Keratinocyte (primary cell): ENCODE measurements around the gene PTPRN2. TPM values are rescaled to one million over a fixed set of nuclear protein-coding genes. Genes with fewer than 3 reads are reported as not detected.

Source experiments
- DNase-seq: peaks from one replicate; pipeline ENCODE4 v3.0.0-alpha.2; 2011; ENCODE audit warnings: low read depth, missing footprints, low spot score
- FAIRE-seq: peaks from 2 replicates; lab custom pipeline; 2011; peaks lifted over from hg19 to GRCh38; lab: Jason Lieb, UNC
- H2AFZ ChIP-seq: 2 replicates; pipeline ENCODE4 v1.6.0; 2012; ENCODE audit warnings: low read length, control low read depth, inconsistent platforms; ENCODE audit not compliant: control insufficient read depth
- H3K27ac ChIP-seq: 2 replicates; pipeline ENCODE4 v1.5.1; 2011; ENCODE audit warnings: low read length; ENCODE audit not compliant: control insufficient read depth, insufficient read depth
- H3K27me3 ChIP-seq: 3 replicates; pipeline ENCODE4 v1.6.0; 2011; ENCODE audit warnings: low read length; ENCODE audit not compliant: control insufficient read depth, insufficient read depth; ENCODE audit errors: extremely low read depth
- H3K36me3 ChIP-seq, 2 experiments: 2 replicates in 1 of 2; 3 replicates in 1 of 2; pipeline ENCODE4 v1.5.1; 2011; ENCODE audit warnings: low read length in 2 of 2, mild to moderate bottlenecking in 1 of 2; ENCODE audit not compliant: control insufficient read depth in 2 of 2, insufficient read depth in 2 of 2; ENCODE audit errors: extremely low read depth in 1 of 2
- H3K4me1 ChIP-seq: 3 replicates; pipeline ENCODE4 v1.5.1; 2011; ENCODE audit warnings: low read length; ENCODE audit not compliant: control insufficient read depth, insufficient read depth; ENCODE audit errors: extremely low read depth
- H3K4me2 ChIP-seq: 3 replicates; pipeline ENCODE4 v1.6.0; 2011; ENCODE audit warnings: low read depth, low read length; ENCODE audit not compliant: control insufficient read depth, insufficient read depth; ENCODE audit errors: extremely low read depth
- H3K4me3 ChIP-seq, 3 experiments: fragments of 200-600 bp in 1 of 3; sonication (generic) in 1 of 3; 2 replicates in 2 of 3; 3 replicates in 1 of 3; pipeline ENCODE4 v1.5.1; 2011 to 2016; ENCODE audit warnings: low read length in 3 of 3, mild to moderate bottlenecking in 3 of 3, control low read depth in 2 of 3, inconsistent platforms in 1 of 3, low read depth in 1 of 3, mixed read lengths in 1 of 3, mixed run types in 1 of 3, moderate library complexity in 1 of 3; ENCODE audit not compliant: control insufficient read depth in 2 of 3, insufficient read depth in 2 of 3; ENCODE audit errors: extremely low read depth in 1 of 3
- H3K79me2 ChIP-seq: 2 replicates; pipeline ENCODE4 v1.6.0; 2012; ENCODE audit warnings: low read length; ENCODE audit not compliant: control insufficient read depth, insufficient read depth
- H3K9ac ChIP-seq: 3 replicates; pipeline ENCODE4 v1.6.0; 2011; ENCODE audit warnings: low read length; ENCODE audit not compliant: control insufficient read depth, insufficient read depth; ENCODE audit errors: extremely low read depth
- H3K9me1 ChIP-seq: 3 replicates; pipeline ENCODE4 v1.6.0; 2011; ENCODE audit warnings: low read length; ENCODE audit not compliant: control insufficient read depth, insufficient read depth; ENCODE audit errors: extremely low read depth
- H3K9me3 ChIP-seq: 2 replicates; pipeline ENCODE4 v1.5.1; 2012; ENCODE audit warnings: low read depth, low read length; ENCODE audit not compliant: control insufficient read depth
- H4K20me1 ChIP-seq: 3 replicates; pipeline ENCODE4 v1.6.0; 2011; ENCODE audit warnings: low read length; ENCODE audit not compliant: control insufficient read depth, insufficient read depth; ENCODE audit errors: extremely low read depth
- EZH2 ChIP-seq: IDR thresholded peaks from one replicate; pipeline ENCODE4 v1.6.1; 2012; ENCODE audit warnings: inconsistent platforms, mild to moderate bottlenecking, low read length, moderate library complexity
- dilution Hi-C: fragments of 300-500 bp; cut with MboI; formaldehyde crosslinking; loops from one replicate; pipeline ENCODE4 v1.7.0; 2020; ENCODE audit warnings: low sequenced_read_pairs; ENCODE audit not compliant: extremely low pct_ligation_motif_present
- polyA plus RNA-seq, 5 experiments: library from polyadenylated mRNA; depleted of rRNA in 3 of 5; stranded (reverse) in 3 of 5; stranded (forward) in 1 of 5; unstranded in 1 of 5; fragments of >200 nt; gene quantifications; 1 replicate in 1 of 5; 2 replicates in 3 of 5; 3 replicates in 1 of 5; pipeline versions ENCODE4 v1.2.1 to v1.2.3, GENCODE V29; 2011 to 2012; ENCODE audit warnings: missing spikeins in 2 of 5, low read depth in 1 of 5, low replicate concordance in 1 of 5
- TF ChIP-seq, protein P1 (sequence below), 3 experiments: IDR thresholded peaks in 1 of 3; conservative IDR thresholded peaks in 1 of 3; optimal IDR thresholded peaks in 1 of 3; 2 replicates in 2 of 3; 3 replicates in 1 of 3; pipeline versions ENCODE3 to v1.5.1; 2011; ENCODE audit warnings: low read length in 3 of 3, mild to moderate bottlenecking in 3 of 3, moderate library complexity in 2 of 3, control low read depth in 1 of 3, inconsistent platforms in 1 of 3; ENCODE audit not compliant: insufficient read depth in 2 of 3; ENCODE audit errors: extremely low read depth in 1 of 3

Gene PTPRN2
- polyA plus RNA-seq, 1 donor (not counting 4 experiments of a cell fraction or from before 2014, with no cell fraction given), result not detected

DNA sequence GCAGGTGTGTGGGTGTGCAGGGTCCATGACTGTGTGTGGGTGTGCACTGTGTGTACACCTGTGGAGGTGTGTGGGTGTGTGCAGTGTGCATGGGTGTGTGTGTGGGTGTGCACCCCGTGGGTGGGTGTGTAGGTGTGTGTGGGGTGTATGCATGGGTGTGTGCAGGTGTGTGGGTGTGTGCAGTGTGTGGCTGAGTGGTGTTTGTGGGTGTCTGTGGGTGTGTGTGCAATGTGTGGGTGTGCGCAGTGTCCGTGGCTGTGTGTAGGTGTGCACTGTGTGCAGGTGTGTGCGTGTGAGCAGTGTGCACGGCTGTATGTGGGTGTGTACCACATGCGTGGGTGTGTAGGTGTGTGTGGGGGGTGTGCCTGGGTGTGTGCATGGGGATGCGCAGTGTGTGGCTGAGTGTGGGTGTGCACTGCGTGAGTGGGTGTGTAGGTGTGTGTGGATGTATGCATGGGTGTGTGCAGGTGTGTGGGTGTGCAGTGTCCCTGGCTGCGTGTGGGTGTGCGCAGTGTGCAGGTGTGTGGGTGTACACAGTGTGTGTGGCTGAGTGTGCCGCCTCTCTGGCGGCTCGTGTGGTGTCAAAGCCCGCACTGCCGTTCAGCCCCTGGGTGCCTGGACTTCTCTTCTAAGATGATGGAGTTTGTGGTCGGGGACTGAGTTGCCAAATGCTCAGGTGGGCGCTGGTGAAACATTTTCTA, 1042.5 kb downstream of the PTPRN2 start:
- dilution Hi-C loops, result no loop called here
- H3K9me3 ChIP-seq, result peaks cover 27% of the 10 kb centered on the region
- no peaks in the 10 kb centered on the region for H3K36me3 ChIP-seq
- DNase-seq (no peak), FAIRE-seq (no peak)
- no peaks in the 10 kb centered on the region for H4K20me1 ChIP-seq
- no peak overlapping the region for H3K27ac ChIP-seq
- no peak overlapping the region for H3K9ac ChIP-seq
- H3K9me1 ChIP-seq, result no peaks in the 10 kb centered on the region
- H3K4me1 ChIP-seq, result no peaks in the 10 kb centered on the region
- H2AFZ ChIP-seq, result no peak overlapping the region
- TF ChIP-seq EZH2, result no peak
- TF ChIP-seq, protein P1, sequence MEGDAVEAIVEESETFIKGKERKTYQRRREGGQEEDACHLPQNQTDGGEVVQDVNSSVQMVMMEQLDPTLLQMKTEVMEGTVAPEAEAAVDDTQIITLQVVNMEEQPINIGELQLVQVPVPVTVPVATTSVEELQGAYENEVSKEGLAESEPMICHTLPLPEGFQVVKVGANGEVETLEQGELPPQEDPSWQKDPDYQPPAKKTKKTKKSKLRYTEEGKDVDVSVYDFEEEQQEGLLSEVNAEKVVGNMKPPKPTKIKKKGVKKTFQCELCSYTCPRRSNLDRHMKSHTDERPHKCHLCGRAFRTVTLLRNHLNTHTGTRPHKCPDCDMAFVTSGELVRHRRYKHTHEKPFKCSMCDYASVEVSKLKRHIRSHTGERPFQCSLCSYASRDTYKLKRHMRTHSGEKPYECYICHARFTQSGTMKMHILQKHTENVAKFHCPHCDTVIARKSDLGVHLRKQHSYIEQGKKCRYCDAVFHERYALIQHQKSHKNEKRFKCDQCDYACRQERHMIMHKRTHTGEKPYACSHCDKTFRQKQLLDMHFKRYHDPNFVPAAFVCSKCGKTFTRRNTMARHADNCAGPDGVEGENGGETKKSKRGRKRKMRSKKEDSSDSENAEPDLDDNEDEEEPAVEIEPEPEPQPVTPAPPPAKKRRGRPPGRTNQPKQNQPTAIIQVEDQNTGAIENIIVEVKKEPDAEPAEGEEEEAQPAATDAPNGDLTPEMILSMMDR (optimal IDR thresholded peaks at IDR 0.05 in 1 of 3, IDR thresholded peaks at IDR 0.05 in 1 of 3, conservative IDR thresholded peaks at IDR 0.05 in 1 of 3; ENCODE audit: extremely low read depth in 1 of 3, insufficient read depth in 2 of 3, low read length in 3 of 3), result no peak
- no peaks in the 10 kb centered on the region for H3K27me3 ChIP-seq
- no peaks in the 10 kb centered on the region for H3K79me2 ChIP-seq
- H3K4me2 ChIP-seq, result no peak overlapping the region
- H3K4me3 ChIP-seq, result no peak overlapping the region

DNA sequence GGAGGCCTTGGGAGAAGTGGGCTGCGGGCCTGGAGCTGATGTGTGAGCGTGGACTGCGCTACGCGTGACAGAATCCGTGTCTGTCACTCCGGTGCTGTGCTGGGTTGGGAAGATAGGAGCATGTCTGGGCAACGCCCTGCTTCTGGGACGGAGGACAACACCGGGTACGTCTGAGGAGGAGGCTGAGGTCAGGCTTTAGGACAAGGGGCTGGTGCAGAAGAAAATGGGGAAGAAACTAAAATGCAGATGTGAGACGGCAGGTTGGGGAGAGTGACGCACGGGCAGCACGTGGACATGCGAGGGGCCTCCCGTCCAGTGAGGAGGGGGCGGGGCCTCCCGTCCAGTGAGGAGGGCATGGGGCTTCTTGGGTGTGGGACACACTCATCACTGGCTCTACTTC, 1043.4 kb downstream of the PTPRN2 start:
- Histone ChIP-seq H3K9me3 (peaks cover 29% of the 10 kb centered on the region), H2AFZ (no peak overlapping the region), H3K27ac (no peak overlapping the region), H3K4me3 (no peak overlapping the region), H3K79me2 (no peaks in the 10 kb centered on the region), H3K4me1 (no peaks in the 10 kb centered on the region), H3K27me3 (no peaks in the 10 kb centered on the region), H3K9me1 (no peaks in the 10 kb centered on the region), H3K36me3 (no peaks in the 10 kb centered on the region), H3K9ac (no peak overlapping the region), H3K4me2 (no peak overlapping the region), H4K20me1 (no peaks in the 10 kb centered on the region)
- dilution Hi-C loops, result no loop called here
- TF ChIP-seq EZH2, result no peak
- TF ChIP-seq, protein P1 (optimal IDR thresholded peaks at IDR 0.05 in 1 of 3, IDR thresholded peaks at IDR 0.05 in 1 of 3, conservative IDR thresholded peaks at IDR 0.05 in 1 of 3; ENCODE audit: extremely low read depth in 1 of 3, insufficient read depth in 2 of 3, low read length in 3 of 3), result no peak
- no peak for FAIRE-seq
- DNase-seq, result no peak
